ENCODE measurements around the gene GCNT2.
"Not testable (repeated sequence)": the region's sequence is repeated elsewhere in the genome, so short reads cannot be mapped to it uniquely, and the experiment has no call there.

The GCNT2 gene

DNA sequence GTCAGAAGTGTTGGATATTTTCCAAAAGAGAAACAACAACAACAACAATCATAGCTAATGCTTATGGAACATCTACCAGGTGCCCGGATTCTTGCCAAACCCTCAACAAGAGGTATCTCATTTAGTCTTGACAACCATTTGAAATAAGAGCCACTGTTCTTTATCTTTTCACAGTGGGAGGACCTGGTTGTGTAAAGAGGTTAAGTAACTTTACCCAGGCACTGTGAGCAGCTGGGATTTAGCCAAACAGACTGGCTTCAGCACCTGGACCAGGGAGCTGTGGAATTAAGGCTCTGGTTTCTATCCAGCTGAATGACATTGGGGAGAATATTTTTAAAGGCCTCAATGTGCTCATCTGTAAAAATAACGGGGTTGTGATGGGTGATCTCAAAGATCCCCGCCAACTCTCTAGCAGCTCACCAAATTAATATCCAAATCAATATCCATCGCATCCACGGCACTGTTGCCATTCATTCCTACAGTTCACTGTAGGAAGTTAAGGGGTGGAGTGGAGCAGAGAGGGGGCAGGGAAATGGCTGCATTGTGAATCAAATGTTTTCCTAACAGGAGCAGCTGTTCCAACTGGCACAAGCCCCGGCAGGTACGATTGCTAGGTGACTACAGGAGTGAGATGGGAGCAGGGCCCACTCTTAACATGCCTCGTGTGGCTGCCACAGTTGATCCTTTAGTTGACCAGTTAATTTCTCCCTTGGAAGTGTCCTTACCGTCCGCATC lies 61.8 kb downstream of the GCNT2 start:
- no peak for DNase-seq

DNA sequence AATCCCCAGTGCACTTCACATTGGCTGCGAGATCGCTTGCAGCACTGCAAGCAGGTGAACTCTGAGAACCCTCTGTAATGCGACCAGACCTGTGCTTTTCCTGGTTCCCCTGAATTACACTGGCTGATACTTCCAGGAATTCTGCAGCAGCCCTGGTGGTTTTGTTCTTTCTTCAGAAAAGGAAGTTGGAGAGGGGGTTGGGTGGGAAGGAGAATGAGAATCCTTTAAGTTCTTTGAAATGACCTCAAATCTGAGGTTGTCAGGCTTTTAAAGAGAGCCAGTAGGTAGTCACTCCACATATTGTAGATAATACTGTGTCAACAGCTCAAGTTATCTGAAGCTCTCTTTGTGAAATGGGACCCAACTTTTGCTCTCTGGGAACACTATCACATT lies 62.4 kb downstream of the GCNT2 start:
- no peak for DNase-seq

DNA sequence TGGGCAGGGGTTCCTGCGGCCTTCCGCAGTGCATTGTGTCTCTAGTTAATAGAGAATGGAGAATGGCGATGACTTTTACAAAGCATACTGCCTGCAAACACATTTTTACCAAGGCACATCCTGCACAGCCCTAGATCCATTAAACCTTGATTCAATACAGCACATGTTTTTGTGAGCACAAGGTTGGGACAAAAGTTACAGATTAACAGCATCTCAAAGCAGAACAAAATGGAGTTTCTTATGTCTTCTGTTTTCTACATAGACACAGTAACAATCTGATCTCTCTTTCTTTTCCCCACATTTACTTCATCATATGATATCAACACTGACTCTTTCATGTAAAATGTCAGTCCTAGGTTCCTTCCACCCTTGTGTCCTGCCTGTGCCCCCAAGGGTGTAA lies 63.5 kb downstream of the GCNT2 start:
- DNase-seq, result no peak

DNA sequence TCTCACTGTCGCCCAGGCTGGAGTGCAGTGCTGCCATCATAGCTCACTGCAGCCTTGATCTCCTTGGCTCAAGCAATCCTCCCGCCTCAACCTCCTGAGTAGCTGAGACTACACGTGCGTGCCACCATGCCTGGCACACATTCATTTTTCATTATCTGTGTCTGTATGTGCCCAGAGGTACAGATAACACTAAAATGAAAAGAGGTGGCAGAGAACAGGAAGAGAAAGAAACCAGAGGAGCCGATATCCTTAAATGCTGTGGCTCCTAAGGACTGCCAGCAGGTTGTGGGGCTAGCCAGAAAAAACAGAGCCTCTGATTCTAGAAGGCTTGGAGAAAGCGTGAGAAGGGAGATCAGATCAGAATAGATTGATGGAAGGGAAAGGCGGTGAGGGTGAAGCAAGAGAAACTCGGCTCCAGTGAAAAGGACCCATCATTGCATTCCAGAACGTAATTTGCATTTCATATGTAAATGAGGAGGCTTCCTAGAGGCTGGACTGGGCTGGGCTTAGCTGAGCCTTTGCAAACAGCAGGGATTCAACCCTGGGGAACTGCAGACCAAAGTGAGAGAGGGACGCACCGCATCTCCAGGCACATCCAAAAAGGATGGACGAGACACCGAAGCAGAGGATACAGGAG lies 64.2 kb downstream of the GCNT2 start:
- no peak for DNase-seq

DNA sequence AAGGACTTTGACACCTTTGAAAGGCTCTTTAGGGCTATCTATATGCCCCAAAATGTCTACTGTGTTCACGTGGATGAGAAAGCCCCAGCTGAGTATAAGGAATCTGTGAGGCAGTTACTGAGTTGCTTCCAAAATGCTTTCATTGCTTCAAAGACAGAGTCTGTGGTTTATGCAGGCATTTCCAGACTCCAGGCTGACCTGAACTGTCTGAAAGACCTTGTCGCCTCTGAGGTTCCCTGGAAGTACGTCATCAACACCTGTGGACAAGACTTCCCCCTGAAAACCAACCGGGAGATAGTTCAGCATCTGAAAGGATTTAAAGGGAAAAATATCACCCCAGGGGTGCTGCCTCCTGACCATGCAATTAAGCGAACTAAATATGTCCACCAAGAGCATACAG lies 65.2 kb downstream of the GCNT2 start:
- DNase-seq, result no peak

DNA sequence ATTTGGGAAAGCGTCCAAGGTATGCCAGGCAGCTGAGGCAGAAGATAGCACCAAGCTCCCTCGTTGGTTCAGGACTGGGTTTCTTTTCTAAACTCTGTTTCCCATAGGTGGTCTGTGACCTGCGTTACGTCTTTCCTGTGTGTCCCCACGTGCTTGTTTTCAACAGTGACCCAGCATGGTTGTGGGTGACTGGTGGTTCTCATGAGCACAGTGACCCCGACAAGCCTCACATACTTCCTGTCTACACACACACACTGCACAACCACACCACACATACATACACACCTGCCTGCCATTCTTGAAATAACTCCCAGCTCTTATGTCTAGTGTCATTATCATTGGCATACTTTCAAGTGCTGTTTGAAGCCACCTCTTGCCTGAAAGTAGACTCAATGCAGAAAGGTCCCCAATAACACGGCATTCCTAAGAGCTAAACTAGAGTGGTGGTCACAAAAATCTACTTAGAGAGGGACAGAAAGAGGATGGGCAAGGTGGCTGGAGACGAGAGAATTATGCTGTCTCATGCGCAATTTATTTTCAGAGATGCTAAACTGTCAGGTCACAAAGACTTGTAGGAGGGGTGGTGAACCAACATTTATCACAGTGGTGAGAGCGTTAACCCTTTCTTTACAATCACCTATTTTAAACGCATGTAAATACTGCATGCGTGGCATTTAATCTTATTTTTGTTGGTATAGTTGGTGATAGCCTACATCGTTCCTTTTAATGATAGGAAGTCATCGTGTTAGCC lies 66.7 kb downstream of the GCNT2 start:
- DNase-seq, result no peak

DNA sequence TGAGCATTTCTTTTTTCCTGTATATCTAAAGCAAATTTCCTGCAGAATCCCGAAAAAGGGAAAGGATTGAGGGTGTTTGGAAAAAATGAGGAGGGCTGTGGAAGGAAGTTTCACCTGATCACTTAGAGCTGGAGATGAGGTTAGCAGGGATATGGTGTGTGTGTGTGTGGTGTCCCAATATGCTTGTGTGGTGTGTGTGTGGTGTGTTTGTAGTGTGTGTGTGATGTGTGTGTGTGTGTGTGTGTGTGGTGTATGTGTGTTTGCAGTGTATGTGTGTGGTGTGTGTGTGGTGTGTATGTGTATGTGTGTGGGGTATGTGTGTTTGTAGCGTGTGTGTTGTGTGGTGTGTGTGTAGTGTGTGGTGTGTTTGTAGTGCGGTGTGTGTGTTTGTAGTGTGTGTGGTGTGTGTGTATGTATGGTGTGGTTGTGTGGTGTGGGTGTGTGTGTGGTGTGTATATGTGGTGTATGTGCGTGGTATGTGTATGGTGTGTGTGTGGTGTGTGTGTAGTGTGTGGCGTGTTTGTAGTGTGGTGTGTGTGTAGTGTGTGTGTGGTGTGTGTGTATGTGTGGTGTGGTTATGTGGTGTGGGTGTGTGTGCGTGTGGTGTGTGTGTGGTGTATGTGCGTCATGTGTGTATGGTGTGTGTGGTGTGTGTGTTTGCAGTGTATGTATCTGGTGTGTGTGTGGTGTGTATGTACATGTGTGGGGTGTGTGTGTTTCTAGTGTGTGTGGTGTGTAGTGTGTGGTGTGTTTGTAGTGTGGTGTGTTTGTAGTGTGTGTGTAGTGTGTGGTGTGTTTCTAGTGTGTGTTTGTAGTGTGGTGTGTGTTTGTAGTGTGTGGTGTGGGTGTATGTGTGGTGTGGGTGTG lies 67.6 kb downstream of the GCNT2 start:
- DNase-seq, result no peak

DNA sequence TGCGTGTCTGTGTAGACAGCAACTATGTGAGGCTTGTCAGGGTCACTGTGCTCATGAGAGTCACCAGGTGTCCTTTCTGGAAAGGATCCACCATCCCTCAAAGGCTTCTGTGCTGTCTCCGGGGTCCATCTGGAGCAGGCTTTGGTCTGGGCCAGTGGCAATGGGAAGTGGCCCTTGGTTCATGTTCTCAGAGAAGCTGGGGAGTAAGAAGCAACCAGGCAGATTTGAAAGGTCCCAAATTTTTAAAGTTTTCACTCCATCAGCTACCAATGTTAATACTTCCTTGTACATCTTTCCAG lies 68.2 kb downstream of the GCNT2 start:
- DNase-seq, result no peak

DNA sequence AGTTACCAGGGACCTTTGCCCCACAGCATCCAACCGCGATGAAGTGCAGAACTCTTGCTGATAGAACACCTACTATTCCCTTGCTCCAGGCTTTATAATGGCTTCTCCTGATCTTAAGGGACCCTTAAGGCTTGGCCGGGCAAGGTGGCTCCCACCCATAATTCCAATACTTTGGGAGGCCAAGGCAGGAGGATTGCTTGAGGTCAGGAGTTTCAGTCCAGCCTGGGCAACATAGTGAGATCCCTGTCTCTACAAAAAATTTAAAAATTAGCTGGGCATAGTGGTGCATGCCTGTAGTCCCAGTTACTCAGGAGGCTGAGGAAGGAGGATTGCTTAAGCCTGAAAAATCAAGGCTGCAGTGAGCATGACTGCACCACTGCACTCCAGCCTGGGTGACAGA lies 68.8 kb downstream of the GCNT2 start:
- DNase-seq, result no peak

DNA sequence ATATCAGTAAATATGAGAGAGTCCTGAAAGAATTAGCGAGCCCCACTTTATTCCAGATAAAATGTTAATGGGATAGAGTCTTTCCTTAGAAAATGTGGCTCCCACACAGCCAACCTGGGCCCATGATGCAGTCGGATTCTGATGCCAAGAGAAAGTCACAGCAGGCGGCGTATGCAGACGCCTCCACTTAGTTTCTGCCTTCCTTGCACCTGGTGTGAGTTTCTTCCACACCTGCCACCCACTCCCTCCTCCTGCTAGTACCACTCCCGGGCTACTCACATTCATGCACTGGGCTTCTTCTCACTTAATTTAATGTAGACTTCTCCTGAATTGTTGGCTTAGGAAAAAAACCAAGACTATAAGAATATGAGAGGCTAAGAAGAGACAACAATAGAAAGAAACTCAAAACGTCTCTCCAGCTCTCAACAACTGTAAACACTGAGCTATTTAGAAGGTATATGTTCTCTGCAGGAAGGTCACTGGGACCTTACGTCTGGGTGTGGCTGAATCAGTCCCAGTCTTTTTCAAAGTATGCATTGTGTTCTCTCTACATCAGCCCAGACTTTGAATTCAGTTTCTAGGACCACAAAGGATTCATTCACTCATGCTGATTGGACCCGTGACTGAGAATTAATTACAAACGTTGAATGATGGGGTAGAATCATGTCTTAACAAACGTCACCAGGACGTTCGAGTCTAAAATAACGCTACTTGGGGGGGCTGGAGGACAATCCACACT lies 70.4 kb downstream of the GCNT2 start:
- DNase-seq, result no peak

DNA sequence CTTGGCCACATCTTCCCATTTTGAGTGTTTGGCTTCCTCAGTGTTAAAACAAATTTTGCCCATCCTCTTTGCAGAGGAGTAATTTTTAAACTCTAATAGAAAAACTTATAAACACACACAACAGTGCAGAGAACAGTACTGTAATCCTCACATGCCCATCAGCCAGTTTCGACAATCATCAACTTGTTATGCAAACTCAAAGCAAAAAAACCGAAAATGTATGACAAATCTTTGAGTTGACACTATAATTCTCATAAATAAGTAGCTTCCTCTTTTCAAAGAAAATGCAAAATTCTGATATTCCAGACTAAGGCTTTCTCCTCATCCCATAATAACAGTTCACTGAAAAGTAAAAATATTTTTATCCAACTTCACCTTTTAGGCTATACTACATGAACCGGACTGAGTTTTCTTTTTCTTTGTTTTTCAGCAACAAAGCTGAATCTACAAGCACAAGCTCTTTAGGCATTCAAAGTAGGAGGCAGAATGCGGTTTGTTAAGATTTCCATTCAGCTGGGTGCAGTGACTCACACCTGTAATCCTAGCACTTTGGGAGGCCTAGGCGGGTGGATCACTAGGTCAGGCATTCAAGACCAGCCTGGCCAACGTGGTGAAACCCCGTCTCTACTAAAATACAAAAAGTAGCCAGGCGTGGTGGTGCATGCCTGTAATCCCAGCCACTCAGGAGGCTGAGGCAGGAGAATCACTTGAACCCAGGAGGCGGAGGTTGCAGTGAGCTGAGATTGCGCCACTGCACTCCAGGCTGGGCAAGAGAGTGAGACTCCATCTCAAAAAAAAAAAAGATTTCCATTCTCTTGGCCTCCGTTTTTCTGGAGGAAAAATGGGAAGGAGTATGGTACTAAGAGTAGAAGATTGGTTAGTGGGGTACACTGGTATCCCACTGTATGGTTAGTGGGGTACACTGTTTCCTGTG lies 74.8 kb downstream of the GCNT2 start:
- no peak for DNase-seq

DNA sequence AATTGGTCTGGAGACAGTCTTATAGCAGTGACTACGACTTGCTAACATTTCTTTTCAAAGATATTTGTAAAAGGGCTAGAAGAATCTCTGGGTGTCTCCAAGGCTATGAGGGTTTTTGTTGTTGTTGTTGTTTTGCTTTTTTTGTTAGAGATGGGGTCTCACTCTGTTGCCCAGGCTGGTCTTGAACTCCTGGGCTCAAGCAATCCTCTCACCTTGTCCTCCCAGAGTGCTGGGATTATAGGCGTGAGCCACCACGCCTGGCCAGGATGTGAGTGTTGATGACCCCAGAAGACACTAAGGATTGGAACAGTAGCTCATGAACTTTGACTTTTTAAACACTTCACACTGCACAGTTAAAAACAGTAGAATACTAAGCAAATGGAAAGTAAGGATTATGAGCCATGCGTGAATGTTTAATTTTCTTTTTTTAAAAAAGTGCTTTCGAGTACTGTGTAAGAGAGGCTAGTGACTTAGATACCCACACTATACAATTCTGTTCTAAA lies 76.4 kb downstream of the GCNT2 start:
- no peak for DNase-seq

DNA sequence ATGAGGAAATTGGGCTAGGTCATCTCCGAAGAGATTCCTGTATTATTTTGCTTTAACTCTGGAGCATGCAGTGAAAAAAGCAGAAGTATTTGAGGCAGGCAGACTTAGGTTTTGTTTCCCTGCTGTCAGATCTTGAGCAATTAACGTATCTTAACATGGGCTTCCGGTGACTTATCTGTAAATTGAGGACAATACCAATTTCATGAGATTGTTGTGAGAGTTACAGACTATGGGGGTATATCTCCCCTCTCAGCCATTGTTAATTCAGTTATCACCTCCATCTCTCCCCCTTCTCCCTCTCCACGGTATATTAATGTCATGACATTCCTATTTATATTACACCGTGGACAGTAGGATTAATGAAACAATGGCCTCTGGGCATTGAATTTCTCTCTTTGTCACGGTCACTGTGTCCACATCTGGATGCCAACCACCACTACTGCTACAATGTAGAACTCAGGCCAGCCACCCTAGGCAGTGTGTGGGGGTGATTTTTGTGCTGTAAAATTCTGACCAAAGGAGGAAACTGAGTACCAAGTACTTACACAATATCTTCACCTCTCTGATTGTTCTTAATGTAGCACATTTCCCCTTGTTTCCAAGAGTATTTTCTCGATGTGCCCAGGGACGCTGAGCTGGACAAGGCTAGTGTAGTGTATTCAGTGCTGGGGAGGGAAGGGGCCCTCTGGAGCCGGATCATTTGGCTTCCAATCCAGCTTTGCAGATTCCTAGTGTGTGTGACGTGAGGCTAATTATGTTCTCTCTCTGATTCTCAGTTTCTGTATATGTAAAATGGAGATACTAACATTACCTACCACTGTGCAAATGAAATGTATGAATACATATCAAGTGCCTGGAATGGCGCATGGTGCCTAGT lies 77.2 kb downstream of the GCNT2 start:
- DNase-seq, result no peak

DNA sequence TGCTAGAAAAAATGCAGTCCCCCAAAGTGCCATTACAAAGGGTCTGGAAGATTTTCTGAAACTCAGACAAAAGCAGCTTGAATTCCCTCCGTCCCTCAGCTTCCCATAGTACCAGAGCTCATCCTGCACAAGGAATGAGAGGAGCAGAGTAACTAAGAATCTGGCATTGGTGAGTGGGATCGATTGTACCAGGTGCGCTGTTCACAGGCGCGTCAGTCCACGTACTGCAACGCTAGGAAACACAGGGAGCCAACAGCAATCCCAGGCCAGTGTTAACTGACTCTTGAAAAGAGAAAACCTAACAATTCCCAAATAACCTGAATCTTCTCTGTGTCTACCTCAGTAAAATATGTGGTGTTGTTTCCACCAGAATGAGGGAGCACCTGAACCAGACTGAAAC lies 77.9 kb downstream of the GCNT2 start:
- no peak for DNase-seq

DNA sequence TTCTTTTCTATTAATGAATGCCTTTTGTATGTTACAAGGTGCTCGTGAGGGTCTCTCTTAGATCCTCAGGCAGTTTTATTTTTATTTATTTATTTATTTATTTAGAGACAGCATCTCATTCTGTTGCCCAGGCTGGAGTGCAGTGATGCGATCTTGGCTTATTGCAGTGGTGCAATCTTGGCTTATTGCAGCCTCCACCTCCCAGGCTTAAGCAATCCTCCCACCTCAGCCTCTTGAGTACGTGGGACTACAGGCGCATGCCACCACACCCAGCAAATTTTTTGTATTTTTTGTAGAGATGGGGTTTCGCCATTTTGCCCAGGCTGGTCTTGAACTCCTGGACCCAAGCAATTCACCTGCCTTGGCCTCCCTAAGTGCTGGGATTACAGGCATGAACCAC lies 79.5 kb downstream of the GCNT2 start:
- not testable (repeated sequence) for DNase-seq

DNA sequence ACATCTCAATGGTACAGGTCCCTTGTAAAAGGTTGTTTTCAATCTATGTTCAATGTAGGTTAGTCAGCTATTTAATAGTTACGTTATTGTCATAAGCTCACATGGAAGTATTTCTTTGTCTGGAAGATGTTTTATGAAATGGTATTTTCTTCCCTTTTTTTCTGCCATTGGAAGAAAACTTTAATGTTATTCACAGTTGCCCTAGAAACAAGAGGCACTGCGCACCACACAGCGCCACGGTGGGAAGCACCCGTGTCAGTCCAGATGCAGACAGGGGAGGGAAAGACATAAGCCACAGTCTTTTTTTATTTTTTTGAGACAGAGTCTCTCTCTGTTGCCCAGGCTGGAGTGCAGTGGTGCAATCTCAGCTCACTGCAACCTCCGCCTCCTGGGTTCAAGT lies 82.1 kb downstream of the GCNT2 start:
- no peak for DNase-seq

DNA sequence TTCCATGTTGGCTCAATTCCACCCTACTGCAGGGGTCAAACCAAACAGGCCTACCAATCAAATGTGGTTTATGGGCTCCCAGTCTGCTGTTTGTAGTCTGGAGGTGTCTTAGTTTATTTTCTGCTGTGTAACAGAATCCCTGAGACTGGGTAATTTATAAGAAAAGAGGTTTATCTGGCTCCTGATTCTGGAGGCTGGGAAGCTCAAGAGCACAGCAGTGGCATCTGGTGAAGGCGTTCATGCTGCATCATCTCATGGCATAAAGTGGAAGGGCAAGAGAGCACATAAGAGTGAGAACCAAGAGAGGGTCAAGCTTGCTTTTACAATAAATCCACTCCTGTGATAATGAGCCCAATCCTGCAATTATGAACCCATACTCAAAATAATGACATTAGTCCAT lies 87.9 kb downstream of the GCNT2 start:
- no peak for DNase-seq

DNA sequence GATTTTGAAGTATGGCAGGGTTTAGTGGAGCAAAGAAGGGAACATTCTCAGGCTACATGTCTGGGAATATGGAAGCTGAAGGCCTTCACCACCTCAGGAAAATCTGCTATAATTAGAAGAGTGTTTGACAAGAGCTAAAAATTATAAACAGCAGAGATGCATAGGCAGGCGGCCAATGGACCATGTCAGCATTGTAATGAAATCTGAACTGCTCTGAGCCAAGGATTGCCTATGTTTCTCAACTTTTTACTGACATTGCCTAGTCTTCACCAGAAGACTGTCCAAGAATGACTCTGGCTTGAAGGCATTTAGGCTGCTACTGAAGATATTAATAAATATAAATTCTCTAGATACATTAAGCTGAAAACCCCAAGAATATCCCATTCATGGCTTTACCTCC lies 89.1 kb downstream of the GCNT2 start:
- no peak for DNase-seq

DNA sequence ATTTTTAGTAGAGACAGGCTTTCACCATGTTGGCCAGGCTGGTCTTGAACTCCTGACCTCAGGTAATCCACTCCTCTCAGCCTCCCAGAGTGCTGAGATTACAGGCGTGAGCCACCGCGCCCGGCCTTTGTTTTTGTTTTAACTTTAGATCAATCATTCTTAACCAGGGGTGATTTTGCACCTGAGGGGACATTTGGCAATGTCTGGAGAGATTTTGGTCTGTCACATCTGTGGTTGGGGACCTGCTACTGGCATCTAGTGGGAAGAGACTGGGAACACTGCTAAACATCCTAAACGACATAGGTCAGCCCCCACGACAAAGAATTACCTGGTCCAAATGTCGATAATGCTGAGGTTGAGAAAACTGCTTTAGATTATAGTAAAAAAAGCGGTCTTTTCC lies 91.0 kb downstream of the GCNT2 start:
- no peak for DNase-seq

DNA sequence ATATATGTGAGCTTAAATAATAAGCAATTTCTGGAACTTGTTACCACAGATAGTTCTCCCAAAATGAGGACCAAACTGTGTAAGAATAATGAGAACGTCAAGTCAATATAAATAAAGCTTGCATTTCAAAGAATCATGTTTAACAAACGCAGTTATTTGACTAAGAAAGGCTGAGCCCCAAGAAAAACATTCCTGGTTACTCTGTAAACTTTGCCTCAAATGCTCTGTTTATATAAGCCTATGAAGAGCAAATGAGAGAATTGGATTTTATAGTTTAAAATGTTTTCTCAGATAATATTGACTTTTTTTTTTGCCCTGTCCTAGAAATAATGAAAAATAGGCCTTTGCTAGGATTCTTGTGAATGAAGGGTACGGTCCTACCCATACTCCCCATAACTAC lies 91.9 kb downstream of the GCNT2 start:
- DNase-seq, result no peak
